ENCODE data around the gene PHKG1.

GRCh38 chr7:56127241-56127975 is 34.7 kb upstream of the PHKG1 start:
- TF ChIP-seq CTCF (IDR thresholded peaks at IDR 0.05), result no peak
- no peak for TF ChIP-seq ZFX (IDR thresholded peaks at IDR 0.05; ENCODE audit: borderline replicate concordance)
